Measurements from ENCODE around the gene MARCHF4. TPM values are rescaled to one million over a fixed set of nuclear protein-coding genes. Genes with fewer than 3 reads are reported as not detected.

Gene MARCHF4
- total RNA-seq, 1 donor from 2014 or later: 0.09 TPM

DNA sequence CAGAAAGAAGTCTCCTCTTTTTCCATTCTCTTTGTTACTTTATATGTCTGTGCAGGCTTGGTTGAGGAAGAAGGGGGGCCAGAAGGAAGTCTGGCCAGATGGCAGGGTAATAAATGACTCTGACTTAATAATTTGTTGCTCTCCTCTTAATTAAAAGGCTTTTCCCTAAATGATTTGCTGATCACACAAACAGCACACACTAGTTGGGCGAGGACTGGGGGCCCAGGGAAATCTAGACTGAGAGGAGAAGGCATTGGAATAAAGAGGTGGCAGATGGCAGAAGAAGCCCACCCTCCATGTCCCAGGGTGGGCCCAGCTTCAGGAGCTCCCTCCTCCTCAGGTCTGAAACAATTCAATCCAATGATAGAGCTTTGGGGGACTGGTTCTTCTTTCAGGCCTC lies 27.3 kb upstream of the MARCHF4 start:
- H3K9me3 ChIP-seq: no peaks in the 10 kb centered on the region
- ATAC-seq (no peak), DNase-seq (no peak)
- intact Hi-C loops (cut with DNase I): loop anchor here (10.0 kb wide), 1 partner anchor 175 kb away; no protein-coding TSS in a partner anchor
- no peaks in the 10 kb centered on the region for H3K27me3 ChIP-seq
- no peaks in the 10 kb centered on the region for H3K4me1 ChIP-seq
- H3K36me3 ChIP-seq: no peaks in the 10 kb centered on the region
- H3K27ac ChIP-seq: no peak overlapping the region
- TF ChIP-seq, protein P1, sequence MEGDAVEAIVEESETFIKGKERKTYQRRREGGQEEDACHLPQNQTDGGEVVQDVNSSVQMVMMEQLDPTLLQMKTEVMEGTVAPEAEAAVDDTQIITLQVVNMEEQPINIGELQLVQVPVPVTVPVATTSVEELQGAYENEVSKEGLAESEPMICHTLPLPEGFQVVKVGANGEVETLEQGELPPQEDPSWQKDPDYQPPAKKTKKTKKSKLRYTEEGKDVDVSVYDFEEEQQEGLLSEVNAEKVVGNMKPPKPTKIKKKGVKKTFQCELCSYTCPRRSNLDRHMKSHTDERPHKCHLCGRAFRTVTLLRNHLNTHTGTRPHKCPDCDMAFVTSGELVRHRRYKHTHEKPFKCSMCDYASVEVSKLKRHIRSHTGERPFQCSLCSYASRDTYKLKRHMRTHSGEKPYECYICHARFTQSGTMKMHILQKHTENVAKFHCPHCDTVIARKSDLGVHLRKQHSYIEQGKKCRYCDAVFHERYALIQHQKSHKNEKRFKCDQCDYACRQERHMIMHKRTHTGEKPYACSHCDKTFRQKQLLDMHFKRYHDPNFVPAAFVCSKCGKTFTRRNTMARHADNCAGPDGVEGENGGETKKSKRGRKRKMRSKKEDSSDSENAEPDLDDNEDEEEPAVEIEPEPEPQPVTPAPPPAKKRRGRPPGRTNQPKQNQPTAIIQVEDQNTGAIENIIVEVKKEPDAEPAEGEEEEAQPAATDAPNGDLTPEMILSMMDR (IDR thresholded peaks at IDR 0.05): no peak
- no peak overlapping the region for H3K4me3 ChIP-seq

DNA sequence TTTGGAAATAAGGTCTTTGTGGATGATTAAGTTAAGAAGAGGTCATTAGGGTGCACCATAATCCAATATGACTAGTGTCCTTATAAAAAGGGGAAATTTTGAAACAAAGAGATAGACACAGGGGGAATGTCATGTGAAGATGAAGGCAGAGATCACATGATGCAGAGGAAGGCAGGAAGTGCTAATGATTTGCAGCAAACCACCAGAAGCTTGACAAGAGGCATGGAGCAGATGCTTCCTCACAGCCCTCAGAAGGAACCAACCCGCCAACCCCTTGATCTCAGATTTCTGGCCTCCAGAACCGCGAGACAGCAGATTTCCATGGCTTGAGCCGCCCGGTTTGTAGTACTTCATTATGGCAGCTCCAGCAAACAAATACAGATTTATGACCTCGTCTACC lies 22.6 kb upstream of the MARCHF4 start:
- Histone ChIP-seq H3K27me3 (no peaks in the 10 kb centered on the region), H3K9me3 (no peaks in the 10 kb centered on the region), H3K36me3 (no peaks in the 10 kb centered on the region), H3K4me1 (no peaks in the 10 kb centered on the region), H3K27ac (no peak overlapping the region), H3K4me3 (no peak overlapping the region)
- intact Hi-C loops (cut with DNase I): no loop called here
- TF ChIP-seq, protein P1 (IDR thresholded peaks at IDR 0.05): no peak
- DNase-seq (no peak), ATAC-seq (peak; percentile 78)

DNA sequence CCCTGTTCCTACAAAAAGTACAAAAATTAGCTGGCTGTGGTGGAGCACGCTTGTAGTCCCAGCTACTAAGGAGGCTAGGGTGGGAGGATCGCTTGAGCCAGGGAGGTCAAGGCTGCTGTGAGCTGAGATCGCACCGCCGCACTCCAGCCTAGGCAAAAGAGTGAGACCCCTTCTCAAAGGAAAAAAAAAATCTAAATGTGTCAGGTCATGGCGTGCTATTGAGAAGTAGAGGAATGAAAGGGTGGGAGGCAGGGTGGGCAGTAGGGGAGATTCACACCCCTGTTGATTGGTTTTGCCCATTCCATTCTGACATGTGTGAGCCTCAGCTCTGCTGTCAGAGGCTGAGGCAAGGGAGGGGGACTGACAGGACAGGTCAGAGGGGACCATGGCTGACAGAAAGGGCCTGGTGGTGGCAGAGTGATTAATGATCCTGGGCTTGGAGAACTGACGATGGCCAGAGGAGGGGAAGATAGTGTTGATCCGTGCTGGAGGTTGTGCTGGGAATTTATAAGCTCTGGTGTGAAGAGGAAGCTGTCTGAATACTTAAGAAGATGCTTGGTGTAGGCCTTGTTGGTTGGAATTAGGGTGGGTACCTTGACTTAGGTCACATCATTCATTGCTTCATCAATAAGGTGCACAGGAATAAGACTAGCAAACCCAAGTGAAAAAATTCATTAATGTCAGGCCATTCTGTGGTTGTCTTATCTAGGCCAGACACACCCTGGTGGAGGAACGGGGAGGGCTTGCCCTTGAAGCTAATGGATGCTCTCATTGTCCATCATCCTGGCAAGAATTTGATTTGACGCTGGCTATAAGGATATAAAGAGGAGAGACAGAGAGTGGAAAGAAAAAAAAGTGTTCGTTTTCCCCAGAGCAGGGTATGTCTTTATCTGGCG lies 20.9 kb upstream of the MARCHF4 start:
- H3K27ac ChIP-seq: no peak overlapping the region
- intact Hi-C loops (cut with DNase I): no loop called here
- no peaks in the 10 kb centered on the region for H3K27me3 ChIP-seq
- H3K36me3 ChIP-seq: no peaks in the 10 kb centered on the region
- H3K4me3 ChIP-seq: no peak overlapping the region
- ATAC-seq (no peak), DNase-seq (no peak)
- no peaks in the 10 kb centered on the region for H3K4me1 ChIP-seq
- TF ChIP-seq, protein P1 (IDR thresholded peaks at IDR 0.05): no peak
- H3K9me3 ChIP-seq: no peaks in the 10 kb centered on the region

DNA sequence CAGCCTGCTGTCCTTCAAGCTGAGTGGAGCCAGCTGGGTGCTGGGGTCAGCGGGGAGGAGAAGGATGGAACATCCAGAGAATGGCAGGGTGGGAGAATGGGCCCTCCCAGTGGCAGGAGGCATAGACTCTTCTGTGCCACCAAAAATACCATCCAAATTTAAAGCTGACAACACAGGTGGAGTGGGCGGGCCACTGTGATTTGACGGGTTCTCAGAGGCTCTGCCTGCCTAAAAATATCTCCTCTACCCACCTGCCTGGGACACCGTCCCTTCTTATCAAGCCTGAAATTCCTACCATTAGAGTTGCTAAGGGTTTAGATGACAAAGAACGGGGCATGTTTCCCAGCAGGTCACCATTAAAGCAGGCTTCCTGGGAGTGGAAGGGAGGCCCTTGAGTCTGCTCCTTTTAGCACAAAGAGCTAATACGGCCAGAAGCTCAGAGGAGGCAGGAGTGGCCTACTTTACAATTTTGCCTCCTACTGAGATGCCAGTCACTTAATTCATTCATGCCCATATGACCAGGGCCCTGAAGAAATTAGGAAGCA lies 19.8 kb upstream of the MARCHF4 start:
- DNase-seq: no peak
- H3K9me3 ChIP-seq: no peaks in the 10 kb centered on the region
- no peaks in the 10 kb centered on the region for H3K36me3 ChIP-seq
- H3K27ac ChIP-seq: no peak overlapping the region
- H3K4me1 ChIP-seq: no peaks in the 10 kb centered on the region
- no peak for ATAC-seq
- H3K27me3 ChIP-seq: no peaks in the 10 kb centered on the region
- intact Hi-C loops (cut with DNase I): no loop called here
- TF ChIP-seq, protein P1 (IDR thresholded peaks at IDR 0.05): no peak
- no peak overlapping the region for H3K4me3 ChIP-seq

DNA sequence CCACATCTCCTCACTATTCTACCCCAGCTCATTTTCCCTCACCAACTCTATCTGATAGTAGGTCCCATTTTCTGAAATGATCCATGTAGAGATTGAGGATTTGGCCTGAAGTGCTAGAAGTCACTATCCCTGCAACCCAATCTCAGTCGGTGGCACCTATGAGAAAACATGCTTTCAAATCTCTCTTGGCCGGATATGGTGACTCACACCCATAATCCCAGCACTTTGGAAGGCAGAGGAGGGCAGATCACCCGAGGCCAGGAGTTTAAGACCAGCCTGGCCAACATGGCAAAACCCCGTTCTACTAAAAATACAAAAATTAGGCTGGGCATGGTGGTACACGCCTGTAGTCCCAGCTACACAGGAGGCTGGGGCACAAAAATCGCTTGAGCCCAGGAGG lies 19.1 kb upstream of the MARCHF4 start:
- no peaks in the 10 kb centered on the region for H3K27me3 ChIP-seq
- no peak overlapping the region for H3K4me3 ChIP-seq
- TF ChIP-seq, protein P1 (IDR thresholded peaks at IDR 0.05): no peak
- ATAC-seq (no peak), DNase-seq (no peak)
- H3K4me1 ChIP-seq: no peaks in the 10 kb centered on the region
- intact Hi-C loops (cut with DNase I): no loop called here
- H3K27ac ChIP-seq: no peak overlapping the region
- H3K9me3 ChIP-seq: no peaks in the 10 kb centered on the region
- no peaks in the 10 kb centered on the region for H3K36me3 ChIP-seq
